Activated T-cell treated with anti-CD3 and anti-CD28 coated beads for 1 hour (primary cell): ENCODE data around the gene SP3.
A peak's percentile ranks its signal among the peaks of the same experiment; 100 is the strongest.

ENCODE experiments used
- DNase-seq: peaks from one replicate; pipeline ENCODE4 v3.0.0-alpha.2; 2020; ENCODE audit warnings: low read depth

SP3 gene

GRCh38 chr2:173966274-173967098 is 1.3 kb upstream of the SP3 start:
- DNase-seq = no peak

DNA sequence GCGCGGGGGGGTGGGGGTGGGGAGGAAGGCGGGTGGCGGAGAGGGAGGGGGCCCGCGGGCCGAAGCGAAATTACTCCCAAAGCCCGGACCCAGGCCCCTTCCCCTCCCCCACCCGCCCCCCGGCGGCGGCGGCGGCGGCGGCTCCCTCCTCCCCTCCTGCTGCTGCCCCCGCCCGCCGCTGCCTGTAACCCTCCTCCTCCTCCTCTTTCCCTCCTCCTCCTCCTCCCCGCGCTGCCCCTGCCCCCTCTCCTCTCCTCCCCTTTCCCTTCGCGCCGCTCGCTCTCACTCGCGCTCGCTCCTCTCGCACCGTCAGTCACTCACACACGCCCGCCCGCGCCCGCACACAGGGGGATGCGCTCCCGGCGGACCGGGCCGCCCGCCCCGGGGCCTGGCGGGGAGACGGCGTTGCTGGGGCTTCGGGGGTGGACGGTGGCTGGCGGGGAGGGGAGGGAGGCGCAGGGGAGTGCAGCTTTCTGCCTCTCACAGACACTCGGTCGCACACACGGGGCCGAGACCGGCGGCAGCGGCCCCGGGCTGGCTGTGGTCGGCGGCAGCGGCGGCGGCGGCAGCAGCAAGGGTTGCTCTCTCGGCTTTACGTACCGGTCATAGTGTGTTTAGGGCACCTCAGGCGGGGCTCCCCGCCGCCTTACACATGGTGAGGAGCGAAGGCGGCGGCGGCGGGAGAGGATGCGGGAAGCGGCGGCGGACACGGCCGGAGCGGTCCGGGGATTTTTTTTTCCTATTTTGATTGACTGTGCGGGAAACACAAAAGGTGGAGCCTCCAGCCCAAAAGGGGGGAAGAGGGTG is 405 bp downstream of the SP3 start:
- DNase-seq = peak; percentile 81

DNA sequence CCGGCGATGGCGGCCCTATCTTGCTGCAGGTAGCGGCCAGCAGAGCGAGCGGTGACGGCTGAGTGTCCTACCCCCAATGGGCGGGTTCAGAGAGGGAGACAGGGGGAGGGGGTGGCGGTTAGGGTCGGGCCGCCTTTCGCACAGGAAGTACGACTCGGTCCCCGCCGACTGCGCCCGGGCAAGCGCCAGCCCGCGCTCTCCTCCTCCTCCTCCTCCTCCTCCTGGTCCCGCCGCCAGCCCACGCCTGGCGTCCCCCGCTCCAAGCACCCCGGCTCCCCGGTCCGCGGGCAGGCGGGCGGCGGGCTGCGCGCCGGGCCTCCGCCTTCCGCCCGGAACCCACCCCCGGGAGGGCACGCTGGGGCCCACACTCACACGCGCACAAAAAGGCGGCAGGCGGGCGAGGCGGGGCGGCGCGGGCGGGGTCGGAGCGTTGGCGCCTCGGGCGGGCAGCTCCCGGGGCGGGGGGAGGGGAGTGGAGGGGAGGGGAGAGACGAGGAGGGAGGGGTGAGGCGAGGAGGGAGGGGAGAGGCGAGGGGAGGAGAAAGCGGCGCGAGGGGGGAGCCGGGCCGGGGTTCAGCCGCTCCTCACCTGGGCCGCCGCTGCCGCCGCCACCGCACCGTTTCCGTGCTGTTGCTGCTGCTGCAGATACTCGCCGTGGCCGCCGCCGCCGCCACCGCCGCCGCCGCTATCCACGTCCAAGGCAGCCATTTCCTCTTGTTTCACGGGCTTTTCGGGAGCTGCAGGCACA is 1.2 kb downstream of the SP3 start:
- DNase-seq = peak; percentile 90

GRCh38 chr2:173963323-173963816 is 1.8 kb downstream of the SP3 start:
- peak; percentile 38 for DNase-seq

DNA sequence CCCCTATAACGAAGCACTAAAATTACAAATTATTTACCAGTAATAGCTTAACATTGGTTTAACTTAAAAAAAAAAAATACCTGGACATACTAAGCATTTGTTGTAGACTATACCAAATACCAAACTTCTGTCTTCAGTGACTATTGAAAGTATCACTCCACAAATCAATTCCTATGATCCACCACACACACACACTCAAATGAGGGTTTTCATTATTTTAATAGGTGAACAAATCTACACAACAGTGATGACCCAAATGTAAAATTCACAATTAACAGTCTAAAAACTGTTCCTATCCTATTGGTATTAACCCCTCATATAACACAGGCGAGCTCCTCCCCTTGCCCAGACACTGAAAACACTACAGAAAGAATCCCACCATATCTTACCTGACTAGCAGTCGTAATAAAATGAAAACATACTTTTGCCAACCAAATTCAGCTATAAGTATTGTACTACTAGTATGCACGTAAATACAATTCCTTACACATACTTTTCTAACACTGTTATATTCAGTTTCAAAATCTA is 2.5 kb downstream of the SP3 start:
- DNase-seq = no peak

DNA sequence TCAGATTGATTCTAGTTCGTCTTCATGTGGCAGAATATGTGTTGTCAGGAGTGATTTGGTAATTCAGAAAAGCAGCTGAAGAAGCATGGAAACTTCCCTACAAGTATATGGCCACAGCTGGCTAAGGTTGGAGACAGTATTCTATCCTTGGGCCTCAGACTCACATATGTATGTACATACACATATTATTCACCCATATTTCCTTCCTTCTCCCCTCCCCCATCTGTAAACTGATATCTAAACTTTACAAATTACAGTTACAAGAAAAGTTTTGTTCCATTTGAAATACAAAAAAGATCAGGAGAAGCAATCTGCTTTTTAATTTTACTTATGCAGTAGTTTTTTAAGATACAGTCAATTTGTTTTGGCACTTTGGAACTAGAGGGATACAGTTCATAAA is 3.1 kb downstream of the SP3 start:
- no peak for DNase-seq

- no peak for DNase-seq
Measured at GRCh38 chr2:173961346-173961705, 3.8 kb downstream of the SP3 start.

DNA sequence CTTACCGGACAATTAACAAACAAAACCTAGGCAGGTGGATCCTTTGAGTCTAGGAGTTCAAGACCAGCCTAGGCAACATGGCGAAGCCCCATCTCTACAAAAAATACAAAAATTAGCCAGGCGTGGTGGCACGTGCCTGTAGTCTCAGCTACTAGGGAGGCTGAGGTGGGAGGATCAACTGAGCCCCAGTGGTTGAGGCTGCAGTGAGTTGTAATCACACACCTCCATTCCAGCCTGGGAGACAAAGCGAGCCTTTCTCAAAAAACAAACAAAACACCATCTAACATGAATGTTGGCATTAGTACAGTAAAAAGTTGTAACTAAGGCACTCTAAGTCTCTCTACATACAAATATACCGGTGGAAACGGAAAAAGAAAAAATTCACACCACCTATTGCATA is 5.3 kb downstream of the SP3 start:
- DNase-seq = no peak

DNA sequence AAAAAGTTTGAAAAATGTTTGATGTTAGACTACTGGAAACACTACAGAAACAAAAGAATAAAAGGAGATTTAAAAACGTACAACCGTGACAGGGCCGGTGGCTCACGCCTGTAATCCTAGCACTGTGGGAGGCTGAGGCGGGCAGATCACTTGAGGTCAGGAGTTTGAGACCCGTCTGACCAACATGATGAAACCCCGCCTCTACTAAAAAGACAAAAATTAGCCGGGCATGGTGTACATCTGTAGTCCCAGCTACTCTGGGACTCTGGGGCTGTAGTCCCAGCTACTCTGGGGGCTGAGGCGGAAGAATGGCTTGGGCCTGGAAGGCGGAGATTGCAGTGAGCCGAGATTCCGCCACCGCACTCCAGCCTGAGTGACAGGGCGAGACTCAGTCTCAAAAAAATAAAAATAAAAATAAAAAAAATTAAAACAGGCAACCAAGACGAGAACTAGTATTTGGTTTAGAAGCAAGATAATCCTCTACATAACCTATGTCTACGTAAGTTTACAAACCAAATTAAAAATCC is 5.8 kb downstream of the SP3 start:
- DNase-seq = no peak

DNA sequence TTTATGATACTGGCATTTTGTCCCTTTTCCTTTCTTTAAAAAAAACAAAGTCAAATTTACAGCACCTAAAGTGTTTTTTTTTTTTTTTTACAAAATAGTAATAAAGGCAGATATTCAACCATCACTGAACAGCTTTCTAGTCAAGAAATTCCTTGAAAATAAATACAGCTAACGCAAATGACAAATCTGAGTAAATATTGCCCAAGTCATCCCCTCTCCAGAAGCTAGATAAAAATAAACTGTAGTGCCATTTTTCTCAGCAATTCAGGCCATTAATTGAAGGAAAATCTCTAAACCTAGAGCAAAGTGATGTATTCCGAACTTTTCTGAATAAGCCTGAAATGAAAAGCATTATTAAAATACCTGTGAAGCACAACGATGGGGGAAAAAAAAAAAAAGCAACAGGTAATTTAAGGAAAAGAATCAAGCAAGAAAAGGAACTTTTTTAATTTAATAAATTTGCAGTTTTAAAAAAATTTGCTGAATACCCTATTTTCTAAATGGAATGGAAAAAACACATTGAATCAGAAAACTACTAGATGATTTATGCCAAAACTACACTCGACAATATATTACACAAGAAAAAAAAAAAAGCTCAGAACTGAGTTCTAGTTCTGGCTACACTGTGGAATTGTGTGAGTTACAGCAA is 6.9 kb downstream of the SP3 start:
- DNase-seq = no peak

DNA sequence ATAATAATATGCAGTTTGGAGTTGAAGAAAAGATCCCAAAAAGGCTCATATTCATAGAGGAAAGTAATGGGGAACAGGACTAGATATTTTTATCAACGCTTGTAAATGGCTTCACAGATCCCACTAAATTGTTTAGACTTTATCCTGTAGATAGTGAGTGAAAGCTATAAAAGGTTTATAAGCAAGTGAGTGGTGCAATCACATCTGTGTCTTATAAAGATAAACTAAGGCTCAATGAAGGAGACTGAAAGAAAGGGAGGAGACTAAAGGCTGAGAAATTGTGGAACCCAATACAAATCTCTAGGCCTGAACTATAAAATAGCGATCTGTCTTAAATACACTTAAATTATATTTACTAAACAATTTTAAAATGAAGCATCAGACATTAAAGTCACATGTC is 7.7 kb downstream of the SP3 start:
- DNase-seq = no peak

DNA sequence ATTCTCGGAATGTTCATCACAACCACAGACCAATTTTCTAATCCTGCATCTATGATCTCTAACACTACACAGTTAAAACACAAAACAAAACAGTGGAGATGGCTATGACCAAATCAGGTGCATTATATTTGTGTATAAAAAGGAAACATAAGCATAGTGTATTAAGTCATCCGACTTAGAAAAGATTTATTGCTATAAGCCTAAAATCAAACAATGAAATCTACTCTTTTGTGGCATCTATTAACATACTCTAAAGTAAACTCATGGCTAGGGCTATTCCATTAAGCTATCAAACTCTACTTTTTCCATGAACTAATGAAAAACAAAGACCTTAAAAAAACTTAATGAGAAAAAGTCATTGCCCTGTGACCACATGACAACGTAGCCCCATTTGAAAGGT is 8.7 kb downstream of the SP3 start:
- DNase-seq = no peak

GRCh38 chr2:173955867-173956266 is 9.3 kb downstream of the SP3 start:
- no peak for DNase-seq

DNA sequence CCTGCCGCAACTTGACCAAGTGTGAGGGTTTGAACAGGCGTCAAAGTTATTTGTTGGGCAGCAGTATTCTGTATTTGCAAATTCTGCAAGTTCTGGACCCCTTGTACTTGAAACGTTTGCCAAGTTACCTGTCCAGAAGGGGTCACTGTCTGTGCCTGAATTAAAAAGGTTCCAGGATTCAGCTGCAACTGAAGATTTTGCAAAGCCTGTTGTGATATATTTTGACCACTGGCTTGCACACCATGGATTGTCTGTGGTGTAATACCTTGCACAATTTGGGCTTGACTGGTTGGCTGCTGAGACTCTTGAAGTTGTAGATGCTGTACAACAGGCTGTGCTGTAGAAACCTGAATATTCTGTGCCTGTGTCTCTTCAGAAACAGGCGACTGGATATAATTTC is 10.2 kb downstream of the SP3 start:
- no peak for DNase-seq

- DNase-seq = no peak
Measured at GRCh38 chr2:173953047-173953424, 12.1 kb downstream of the SP3 start.

GRCh38 chr2:173952267-173953046 is 12.7 kb downstream of the SP3 start:
- no peak for DNase-seq

GRCh38 chr2:173948842-173949241 is 16.3 kb downstream of the SP3 start:
- no peak for DNase-seq

DNA sequence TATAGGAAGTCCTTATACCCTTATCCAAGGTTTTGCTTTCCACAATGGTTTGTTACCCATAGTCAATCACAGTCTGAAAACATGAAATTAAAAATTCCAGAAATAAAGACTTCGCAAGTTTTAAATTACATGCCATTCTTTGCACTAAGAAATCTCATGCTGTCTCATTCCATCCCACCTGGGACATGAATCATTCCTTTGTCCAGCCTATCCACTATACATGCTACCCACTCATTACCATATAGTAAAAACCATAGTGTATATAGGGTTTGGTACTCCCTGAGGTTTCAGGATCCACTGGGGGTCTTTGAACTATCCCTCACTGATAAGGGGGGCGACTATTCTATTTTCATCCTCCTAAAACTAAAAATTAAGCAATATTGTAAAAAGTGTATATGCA is 17.0 kb downstream of the SP3 start:
- DNase-seq = no peak

- DNase-seq = no peak
Measured at GRCh38 chr2:173947131-173947530, 18.0 kb downstream of the SP3 start.

GRCh38 chr2:173943738-173944137 is 21.4 kb downstream of the SP3 start:
- no peak for DNase-seq
